MM.1S (cell line): ENCODE data around the gene CORO2A.

Experiments
- DNase-seq: peaks from one replicate; pipeline ENCODE4 v3.0.0-alpha.2; 2015
- H2AFZ ChIP-seq: fragments of 300-600 bp; sonication (generic); 2 replicates; pipeline ENCODE4 v1.6.0; 2016; ENCODE audit warnings: antibody characterized with exemption, low read length
- H3F3A ChIP-seq: fragments of 300-600 bp; sonication (generic); 2 replicates; pipeline ENCODE4 v1.6.1; 2016; ENCODE audit warnings: mild to moderate bottlenecking, antibody characterized with exemption, low read length, moderate library complexity, mixed read lengths; ENCODE audit not compliant: insufficient read depth
- H3K27ac ChIP-seq: fragments of 300-600 bp; sonication (generic); 2 replicates; pipeline ENCODE4 v1.5.1; 2016; ENCODE audit warnings: mild to moderate bottlenecking, low read length
- H3K27me3 ChIP-seq: fragments of 300-600 bp; sonication (generic); replicated peaks from 2 replicates; pipeline ENCODE4 v1.6.0; 2016; ENCODE audit warnings: low read length; ENCODE audit not compliant: insufficient read depth
- H3K36me3 ChIP-seq: fragments of 300-600 bp; sonication (generic); replicated peaks from 2 replicates; pipeline ENCODE4 v1.6.1; 2016; ENCODE audit warnings: mild to moderate bottlenecking, low read length, mixed read lengths; ENCODE audit not compliant: insufficient read depth
- H3K4me1 ChIP-seq: fragments of 300-600 bp; sonication (generic); 2 replicates; pipeline ENCODE4 v1.6.1; 2016; ENCODE audit warnings: low read length, mixed read lengths
- H3K4me2 ChIP-seq: fragments of 300-600 bp; sonication (generic); 2 replicates; pipeline ENCODE4 v1.6.0; 2016; ENCODE audit warnings: low read depth, low read length
- H3K4me3 ChIP-seq: fragments of 300-600 bp; sonication (generic); 2 replicates; pipeline ENCODE4 v1.5.1; 2016; ENCODE audit warnings: low read length, mixed read lengths
- H3K79me2 ChIP-seq: fragments of 300-600 bp; sonication (generic); 2 replicates; pipeline ENCODE4 v1.6.1; 2016; ENCODE audit warnings: mixed run types, low read length, mixed read lengths
- H3K9ac ChIP-seq: fragments of 300-600 bp; sonication (generic); 2 replicates; pipeline ENCODE4 v1.6.1; 2016; ENCODE audit warnings: low read length, mixed read lengths
- H3K9me2 ChIP-seq: fragments of 300-600 bp; sonication (generic); replicated peaks from 2 replicates; pipeline ENCODE4 v1.6.1; 2016; ENCODE audit warnings: mild to moderate bottlenecking, low read length, mixed read lengths; ENCODE audit not compliant: insufficient read depth
- H3K9me3 ChIP-seq: fragments of 300-600 bp; sonication (generic); replicated peaks from 2 replicates; pipeline ENCODE4 v1.6.1; 2016; ENCODE audit warnings: mild to moderate bottlenecking, low read length, mixed read lengths; ENCODE audit not compliant: insufficient read depth
- H4K20me1 ChIP-seq: fragments of 300-600 bp; sonication (generic); 2 replicates; pipeline ENCODE4 v1.6.1; 2016; ENCODE audit warnings: mild to moderate bottlenecking, low read length, moderate library complexity, mixed read lengths; ENCODE audit not compliant: insufficient read depth
- CTCF ChIP-seq: fragments of 300-600 bp; sonication (generic); IDR thresholded peaks from 2 replicates; pipeline ENCODE4 v1.5.1; 2016; ENCODE audit warnings: antibody characterized with exemption, low read length, mixed read lengths
- EZH2 ChIP-seq: fragments of 300-600 bp; sonication (generic); optimal IDR thresholded peaks from 2 replicates; pipeline ENCODE3; 2017; ENCODE audit warnings: low read depth, mild to moderate bottlenecking, antibody characterized with exemption, low read length, mixed read lengths
- EZH2phosphoT487 ChIP-seq: fragments of 300-600 bp; sonication (generic); IDR thresholded peaks from 2 replicates; pipeline ENCODE4 v1.6.1; 2018; ENCODE audit warnings: antibody characterized with exemption, low read length

CORO2A gene

GRCh38 chr9:98140503-98140902, 51.9 kb downstream of the CORO2A start:
- H3K9me3 ChIP-seq, result no peaks in the 10 kb centered on the region
- H3K9ac ChIP-seq, result no peak overlapping the region

DNA sequence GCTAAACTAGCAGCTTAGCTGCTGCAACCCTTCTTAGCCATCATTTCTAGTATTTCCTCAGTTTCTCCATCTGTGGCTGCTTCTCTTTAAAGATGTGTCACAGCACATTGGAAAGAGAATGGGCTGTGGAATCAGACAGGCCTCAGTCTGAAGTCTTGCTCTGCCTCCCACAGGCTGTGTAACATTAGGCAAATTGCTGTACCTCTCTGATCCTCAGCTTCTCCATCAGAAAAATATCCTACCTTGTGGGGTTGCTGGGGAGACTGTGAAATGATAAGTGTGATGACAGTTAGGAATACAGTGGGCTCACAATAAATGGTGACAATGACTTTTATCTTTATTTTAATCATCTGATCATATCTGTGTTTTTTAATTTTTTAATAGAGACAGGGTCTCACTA, 55.9 kb downstream of the CORO2A start:
- H3K4me1 ChIP-seq, result 0 out of 2 replicates have a peak, but pooled peaks cover 4% of the 10 kb centered on the region
- H3K36me3 ChIP-seq, result no peaks in the 10 kb centered on the region
- no peak overlapping the region for H3K27ac ChIP-seq
- DNase-seq, result no peak
- no peak overlapping the region for H2AFZ ChIP-seq
- H3K9me2 ChIP-seq, result no peaks in the 10 kb centered on the region
- no peaks in the 10 kb centered on the region for H4K20me1 ChIP-seq
- TF ChIP-seq EZH2phosphoT487 (no peak), EZH2 (no peak), CTCF (no peak)
- H3K9ac ChIP-seq, result no peak overlapping the region
- H3F3A ChIP-seq, result no peaks in the 10 kb centered on the region
- H3K4me2 ChIP-seq, result no peak overlapping the region
- H3K9me3 ChIP-seq, result no peaks in the 10 kb centered on the region
- H3K4me3 ChIP-seq, result no peak overlapping the region
- H3K79me2 ChIP-seq, result no peaks in the 10 kb centered on the region
- no peaks in the 10 kb centered on the region for H3K27me3 ChIP-seq

More at GRCh38 chr9:98140503-98140902, 51.9 kb downstream of the CORO2A start:
- Histone ChIP-seq H3K27me3 (no peaks in the 10 kb centered on the region), H3F3A (no peaks in the 10 kb centered on the region), H3K27ac (no peak overlapping the region), H3K79me2 (no peaks in the 10 kb centered on the region), H3K4me1 (no peaks in the 10 kb centered on the region), H3K4me3 (no peak overlapping the region), H3K36me3 (no peaks in the 10 kb centered on the region), H2AFZ (no peak overlapping the region), H4K20me1 (no peaks in the 10 kb centered on the region), H3K9me2 (no peaks in the 10 kb centered on the region), H3K4me2 (no peak overlapping the region)
- TF ChIP-seq EZH2 (no peak), EZH2phosphoT487 (no peak), CTCF (no peak)
- DNase-seq, result no peak

DNA sequence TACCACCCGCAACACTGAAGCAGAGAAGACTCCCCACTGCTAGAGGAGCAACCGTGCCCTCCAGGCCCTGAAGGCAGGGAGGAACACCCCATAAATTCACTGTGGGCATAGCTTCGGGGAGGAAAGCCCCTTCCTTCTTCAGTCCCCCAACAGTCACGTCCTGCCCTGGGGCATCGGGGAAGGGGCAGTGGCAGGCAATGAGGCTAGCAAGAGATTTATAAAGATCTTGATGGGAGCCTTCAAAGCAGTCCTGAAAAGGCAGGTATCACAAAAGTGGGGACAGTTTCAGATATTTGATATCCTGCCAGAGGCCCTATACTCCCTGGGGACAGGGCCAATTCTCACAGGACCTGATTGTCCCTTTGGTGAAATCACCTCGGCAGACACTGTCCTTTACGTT, 56.5 kb downstream of the CORO2A start:
- Histone ChIP-seq H3K9me3 (no peaks in the 10 kb centered on the region), H4K20me1 (no peaks in the 10 kb centered on the region), H3K27me3 (no peaks in the 10 kb centered on the region), H3K27ac (no peak overlapping the region), H3K4me1 (0 out of 2 replicates have a peak, but pooled peaks cover 4% of the 10 kb centered on the region), H3K4me2 (no peak overlapping the region), H3K9ac (no peak overlapping the region), H3K4me3 (no peak overlapping the region), H3K9me2 (no peaks in the 10 kb centered on the region), H3F3A (no peaks in the 10 kb centered on the region), H3K36me3 (no peaks in the 10 kb centered on the region), H3K79me2 (no peaks in the 10 kb centered on the region), H2AFZ (no peak overlapping the region)
- TF ChIP-seq CTCF (no peak), EZH2 (no peak)
- DNase-seq, result no peak
